Loucy (cell line): Measurements from ENCODE around the gene IFNA5.
A peak's percentile ranks its signal among the peaks of the same experiment; 100 is the strongest.

Experiments used
- H2AFZ ChIP-seq: fragments of 200-600 bp; sonication (generic); 2 replicates; pipeline ENCODE4 v1.6.0; 2016; ENCODE audit warnings: antibody characterized with exemption, mild to moderate bottlenecking, low read length, moderate library complexity
- H3F3A ChIP-seq: fragments of 200-600 bp; 2 replicates; pipeline ENCODE4 v1.6.0; 2016; ENCODE audit warnings: antibody characterized with exemption, low read depth, mild to moderate bottlenecking
- H3K27me3 ChIP-seq: fragments of 200-600 bp; sonication (generic); 2 replicates; pipeline ENCODE4 v1.6.1; 2014; ENCODE audit warnings: low read length, mild to moderate bottlenecking; ENCODE audit not compliant: insufficient read depth, poor library complexity, severe bottlenecking
- H3K36me3 ChIP-seq: fragments of 200-600 bp; sonication (generic); 2 replicates; pipeline ENCODE4 v1.6.1; 2016; ENCODE audit warnings: low read length; ENCODE audit not compliant: insufficient read depth
- H3K4me1 ChIP-seq: fragments of 200-600 bp; sonication (generic); 2 replicates; pipeline ENCODE4 v1.5.1; 2014; ENCODE audit warnings: low read length, mild to moderate bottlenecking; ENCODE audit not compliant: insufficient read depth, poor library complexity, severe bottlenecking
- H3K4me2 ChIP-seq: fragments of 200-600 bp; sonication (generic); 2 replicates; pipeline ENCODE4 v1.6.0; 2014; ENCODE audit warnings: antibody characterized with exemption, low read length, low read depth, mild to moderate bottlenecking; ENCODE audit not compliant: poor library complexity, severe bottlenecking
- H3K4me3 ChIP-seq: fragments of 200-600 bp; sonication (generic); 2 replicates; pipeline ENCODE4 v1.5.1; 2014; ENCODE audit warnings: low read length, mild to moderate bottlenecking, mixed read lengths; ENCODE audit not compliant: poor library complexity, severe bottlenecking
- H3K79me2 ChIP-seq: fragments of 200-600 bp; sonication (generic); 2 replicates; pipeline ENCODE4 v1.6.1; 2014; ENCODE audit warnings: low read length; ENCODE audit not compliant: insufficient read depth
- H3K9ac ChIP-seq: fragments of 200-600 bp; sonication (generic); 2 replicates; pipeline ENCODE4 v1.6.0; 2014; ENCODE audit warnings: mild to moderate bottlenecking, low read depth, low read length, moderate library complexity; ENCODE audit not compliant: poor library complexity, severe bottlenecking
- H3K9me2 ChIP-seq: fragments of 200-600 bp; sonication (generic); replicated peaks from 2 replicates; pipeline ENCODE4 v1.6.1; 2016; ENCODE audit warnings: low read depth, low read length, mixed read lengths
- H3K9me3 ChIP-seq: fragments of 200-600 bp; sonication (generic); 2 replicates; pipeline ENCODE4 v1.6.1; 2014; ENCODE audit warnings: mild to moderate bottlenecking, antibody characterized with exemption, low read length, low read depth; ENCODE audit not compliant: insufficient read depth
- H4K20me1 ChIP-seq: fragments of 200-600 bp; sonication (generic); 2 replicates; pipeline ENCODE4 v1.6.0; 2014; ENCODE audit warnings: antibody characterized with exemption, low read length, mild to moderate bottlenecking; ENCODE audit not compliant: insufficient read depth, poor library complexity, severe bottlenecking
- EZH2phosphoT487 ChIP-seq: fragments of 200-600 bp; IDR thresholded peaks from 2 replicates; pipeline ENCODE4 v1.6.1; 2018; ENCODE audit warnings: antibody characterized with exemption, mild to moderate bottlenecking, moderate library complexity, borderline replicate concordance
- TF ChIP-seq, protein P1 (sequence below): fragments of 200-600 bp; sonication (generic); conservative IDR thresholded peaks from 2 replicates; pipeline ENCODE4 v1.5.1; 2014; ENCODE audit warnings: mild to moderate bottlenecking, antibody characterized with exemption, low read length

IFNA5 gene

DNA sequence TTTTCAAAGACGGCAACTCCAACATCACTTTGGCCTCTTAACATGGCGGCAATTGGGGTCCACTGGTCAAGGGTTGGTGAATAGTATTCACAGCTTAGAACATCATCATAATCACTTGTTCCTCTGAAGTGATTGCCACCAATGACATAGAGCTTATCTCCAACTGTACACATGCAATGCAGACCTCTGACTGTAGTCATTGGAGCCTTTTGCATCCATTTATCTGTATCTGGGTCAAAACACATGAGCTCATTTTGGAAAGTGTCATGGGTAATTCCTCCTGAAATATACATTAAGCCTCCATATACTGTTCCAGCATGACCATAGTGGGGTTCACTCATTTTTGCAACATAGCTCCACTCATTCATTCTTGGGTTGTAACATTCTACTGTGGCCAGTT is 28.1 kb upstream of the IFNA5 start:
- peak overlapping the region; percentile 96 for H3K9ac ChIP-seq
- no peaks in the 10 kb centered on the region for H3K27me3 ChIP-seq
- H3F3A ChIP-seq = no peaks in the 10 kb centered on the region
- H4K20me1 ChIP-seq = peaks cover 39% of the 10 kb centered on the region
- H3K4me3 ChIP-seq = peak overlapping the region; percentile 81
- H3K79me2 ChIP-seq = peaks cover 59% of the 10 kb centered on the region
- TF ChIP-seq, protein P1, sequence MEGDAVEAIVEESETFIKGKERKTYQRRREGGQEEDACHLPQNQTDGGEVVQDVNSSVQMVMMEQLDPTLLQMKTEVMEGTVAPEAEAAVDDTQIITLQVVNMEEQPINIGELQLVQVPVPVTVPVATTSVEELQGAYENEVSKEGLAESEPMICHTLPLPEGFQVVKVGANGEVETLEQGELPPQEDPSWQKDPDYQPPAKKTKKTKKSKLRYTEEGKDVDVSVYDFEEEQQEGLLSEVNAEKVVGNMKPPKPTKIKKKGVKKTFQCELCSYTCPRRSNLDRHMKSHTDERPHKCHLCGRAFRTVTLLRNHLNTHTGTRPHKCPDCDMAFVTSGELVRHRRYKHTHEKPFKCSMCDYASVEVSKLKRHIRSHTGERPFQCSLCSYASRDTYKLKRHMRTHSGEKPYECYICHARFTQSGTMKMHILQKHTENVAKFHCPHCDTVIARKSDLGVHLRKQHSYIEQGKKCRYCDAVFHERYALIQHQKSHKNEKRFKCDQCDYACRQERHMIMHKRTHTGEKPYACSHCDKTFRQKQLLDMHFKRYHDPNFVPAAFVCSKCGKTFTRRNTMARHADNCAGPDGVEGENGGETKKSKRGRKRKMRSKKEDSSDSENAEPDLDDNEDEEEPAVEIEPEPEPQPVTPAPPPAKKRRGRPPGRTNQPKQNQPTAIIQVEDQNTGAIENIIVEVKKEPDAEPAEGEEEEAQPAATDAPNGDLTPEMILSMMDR = no peak
- TF ChIP-seq EZH2phosphoT487 = no peak
- no peaks in the 10 kb centered on the region for H3K9me3 ChIP-seq
- H3K4me2 ChIP-seq = peak overlapping the region; percentile 77
- H3K9me2 ChIP-seq = no peaks in the 10 kb centered on the region
- H2AFZ ChIP-seq = no peak overlapping the region
- peaks cover 8% of the 10 kb centered on the region for H3K4me1 ChIP-seq
- no peaks in the 10 kb centered on the region for H3K36me3 ChIP-seq

DNA sequence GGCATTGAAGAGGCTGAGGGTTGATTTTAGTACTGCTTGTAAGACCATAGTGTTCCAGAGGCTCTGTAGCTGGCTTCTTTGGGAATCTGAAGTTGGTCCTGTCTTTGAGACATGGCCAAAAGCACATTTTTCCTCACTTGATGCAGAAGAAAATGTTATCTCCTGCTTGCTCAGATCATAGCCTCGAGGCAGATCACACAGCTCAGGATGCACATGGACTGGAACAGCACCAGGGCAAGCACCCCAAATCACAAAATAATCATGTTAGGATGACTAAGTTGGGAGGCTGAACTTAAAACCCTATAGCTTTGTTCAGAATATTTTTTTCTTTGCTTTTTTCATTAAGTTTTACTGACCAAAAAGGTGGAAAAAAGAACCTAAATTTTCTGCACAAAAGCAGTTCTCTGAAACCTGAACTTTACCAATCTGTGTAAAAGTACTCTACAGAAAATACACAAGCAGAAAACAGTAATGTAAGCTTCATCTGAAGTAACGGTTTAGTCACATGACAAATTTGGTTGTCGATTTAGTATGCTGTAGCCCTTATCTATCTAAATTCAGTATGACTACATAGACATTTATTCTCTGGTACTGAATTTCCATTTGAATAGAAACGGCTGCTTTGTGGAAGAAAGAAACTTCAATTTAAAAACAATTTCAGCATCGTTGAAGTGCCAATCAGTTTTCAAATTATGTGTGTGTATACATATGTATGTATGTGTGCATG is 26.7 kb upstream of the IFNA5 start:
- Histone ChIP-seq H3K79me2 (peaks cover 59% of the 10 kb centered on the region), H3K9ac (peak overlapping the region; percentile 36), H3K4me1 (peaks cover 13% of the 10 kb centered on the region), H3K9me2 (no peaks in the 10 kb centered on the region), H3K27me3 (no peaks in the 10 kb centered on the region), H3K9me3 (no peaks in the 10 kb centered on the region), H3K4me3 (peak overlapping the region; percentile 81), H3K4me2 (peak overlapping the region; percentile 77), H2AFZ (no peak overlapping the region), H3F3A (no peaks in the 10 kb centered on the region), H4K20me1 (peaks cover 46% of the 10 kb centered on the region), H3K36me3 (no peaks in the 10 kb centered on the region)
- TF ChIP-seq EZH2phosphoT487 = no peak
- TF ChIP-seq, protein P1 = no peak

DNA sequence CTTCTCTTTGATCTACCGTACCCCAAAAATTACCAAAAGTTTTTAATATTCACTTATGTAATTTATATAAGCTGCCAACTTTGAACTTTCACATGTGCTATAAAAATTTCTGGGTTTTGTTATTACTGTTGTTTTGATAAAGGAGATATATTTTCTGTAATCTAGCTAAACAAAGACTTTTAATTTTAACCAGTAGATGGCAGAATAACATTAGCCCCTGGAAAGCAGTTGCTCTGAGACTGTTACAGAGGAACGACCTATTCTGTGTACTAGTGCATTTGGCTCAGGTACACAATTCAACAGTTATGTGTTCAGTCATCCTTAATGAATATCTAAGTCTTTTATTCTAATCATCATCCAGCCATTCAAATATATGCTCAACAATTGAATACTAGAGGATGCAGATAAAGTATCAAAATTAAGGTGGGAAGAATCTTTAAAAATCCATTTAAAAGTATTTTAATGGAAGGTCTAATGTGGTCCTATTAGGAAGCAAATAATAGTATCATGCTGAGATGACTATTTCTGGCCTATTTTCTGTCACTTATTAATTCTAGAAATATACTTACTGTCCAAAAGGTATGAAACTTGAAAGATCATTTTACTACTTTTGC is 21.5 kb upstream of the IFNA5 start:
- H3K4me2 ChIP-seq = peak overlapping the region; percentile 42
- no peak overlapping the region for H3K9ac ChIP-seq
- no peaks in the 10 kb centered on the region for H3K9me2 ChIP-seq
- H3F3A ChIP-seq = no peaks in the 10 kb centered on the region
- H3K36me3 ChIP-seq = peaks cover 10% of the 10 kb centered on the region; the same call in 1 of the 2 replicates
- TF ChIP-seq, protein P1 = peak; percentile 62
- no peak for TF ChIP-seq EZH2phosphoT487
- peaks cover 23% of the 10 kb centered on the region for H3K79me2 ChIP-seq
- H3K9me3 ChIP-seq = no peaks in the 10 kb centered on the region
- no peak overlapping the region for H2AFZ ChIP-seq
- peaks cover 23% of the 10 kb centered on the region for H4K20me1 ChIP-seq
- H3K27me3 ChIP-seq = no peaks in the 10 kb centered on the region
- H3K4me1 ChIP-seq = peaks cover 5% of the 10 kb centered on the region
- H3K4me3 ChIP-seq = no peak overlapping the region
